PC-9 (cell line): ENCODE results near the gene PCGF1. TPM values are rescaled to one million over a fixed set of nuclear protein-coding genes. Genes with fewer than 3 reads are reported as not detected.

Experiments
- BruUV-seq: library from RNA; stranded (reverse); fragments of 400-500 nt; replicated peaks from 2 replicates; lab custom pipeline; 2021; lab: Mats Ljungman, UMichigan
- CTCF ChIA-PET: fragments of 300-600 bp; sonication (Branson Sonifier 250); formaldehyde crosslinking; loops from one replicate; lab custom pipeline; 2022; ENCODE audit warnings: antibody characterized with exemption; lab: Charles Lee
- POLR2A ChIA-PET: fragments of 300-600 bp; sonication (Branson Sonifier 250); formaldehyde crosslinking; loops from one replicate; lab custom pipeline; 2022; ENCODE audit warnings: antibody characterized with exemption; ENCODE audit not compliant: unreplicated experiment; lab: Charles Lee
- DNase-seq, 2 experiments: peaks; one replicate each; pipeline versions ENCODE4 v3.0.0 to v3.0.0-alpha.2; 2015 to 2022; ENCODE audit warnings: mixed read lengths in 1 of 2
- H2AFZ ChIP-seq: fragments of 200-600 bp; sonication (generic); 2 replicates; pipeline ENCODE4 v1.8.1; 2017; ENCODE audit warnings: antibody characterized with exemption
- H3F3A ChIP-seq: fragments of 200-600 bp; sonication (generic); 2 replicates; pipeline ENCODE4 v1.8.1; 2017; ENCODE audit warnings: antibody characterized with exemption, mild to moderate bottlenecking, low read depth; ENCODE audit not compliant: insufficient read depth
- H3K27ac ChIP-seq: fragments of 200-600 bp; sonication (generic); 2 replicates; pipeline ENCODE4 v1.6.1; 2016; ENCODE audit warnings: mixed run types
- H3K27me3 ChIP-seq: fragments of 200-600 bp; sonication (generic); 2 replicates; pipeline ENCODE4 v1.6.1; 2016; ENCODE audit warnings: low read depth, mixed run types; ENCODE audit not compliant: insufficient read depth
- H3K36me3 ChIP-seq: fragments of 200-600 bp; sonication (generic); 2 replicates; pipeline ENCODE4 v1.6.1; 2016; ENCODE audit warnings: low read depth, mixed run types
- H3K4me1 ChIP-seq: fragments of 200-600 bp; sonication (generic); replicated peaks from 2 replicates; pipeline ENCODE4 v1.6.1; 2016; ENCODE audit warnings: mixed run types; ENCODE audit not compliant: insufficient read depth
- H3K4me2 ChIP-seq: fragments of 200-600 bp; sonication (generic); 2 replicates; pipeline ENCODE4 v1.6.1; 2017; ENCODE audit warnings: mixed run types
- H3K4me3 ChIP-seq: fragments of 200-600 bp; sonication (generic); 2 replicates; pipeline ENCODE4 v1.6.1; 2016; ENCODE audit warnings: mixed run types
- H3K79me2 ChIP-seq: fragments of 200-600 bp; sonication (generic); 2 replicates; pipeline ENCODE4 v1.6.1; 2017; ENCODE audit warnings: low read depth, mixed run types
- H3K9me2 ChIP-seq: fragments of 200-600 bp; sonication (generic); 2 replicates; pipeline ENCODE4 v1.8.1; 2017; ENCODE audit warnings: mild to moderate bottlenecking; ENCODE audit not compliant: insufficient read depth
- H3K9me3 ChIP-seq: fragments of 200-600 bp; sonication (generic); 2 replicates; pipeline ENCODE4 v1.8.1; 2016; ENCODE audit warnings: low read depth; ENCODE audit not compliant: insufficient read depth
- H4K20me1 ChIP-seq: fragments of 200-600 bp; sonication (generic); 2 replicates; pipeline ENCODE4 v1.8.1; 2017; ENCODE audit not compliant: insufficient read depth
- EZH2 ChIP-seq: fragments of 200-600 bp; sonication (generic); IDR thresholded peaks from 2 replicates; pipeline ENCODE4 v1.8.0; 2017; ENCODE audit warnings: antibody characterized with exemption, low read depth
- intact Hi-C: fragments of 100-400 bp; cut with micrococcal nuclease; formaldehyde crosslinking; loops from one replicate; pipeline ENCODE4 v1.10.0; 2022; ENCODE audit not compliant: unreplicated experiment
- total RNA-seq: library from RNA; stranded (reverse); gene quantifications from 2 replicates; pipeline ENCODE4 v1.2.3, GENCODE V29; 2021
- TF ChIP-seq, protein P1 (sequence below): fragments of 200-600 bp; sonication (generic); conservative IDR thresholded peaks from 2 replicates; pipeline ENCODE4 v1.6.1; 2017; ENCODE audit warnings: mixed run types, antibody characterized with exemption, mild to moderate bottlenecking, moderate library complexity

The PCGF1 gene
- total RNA-seq, 1 experiment from 2014 or later = 31.3 TPM

DNA sequence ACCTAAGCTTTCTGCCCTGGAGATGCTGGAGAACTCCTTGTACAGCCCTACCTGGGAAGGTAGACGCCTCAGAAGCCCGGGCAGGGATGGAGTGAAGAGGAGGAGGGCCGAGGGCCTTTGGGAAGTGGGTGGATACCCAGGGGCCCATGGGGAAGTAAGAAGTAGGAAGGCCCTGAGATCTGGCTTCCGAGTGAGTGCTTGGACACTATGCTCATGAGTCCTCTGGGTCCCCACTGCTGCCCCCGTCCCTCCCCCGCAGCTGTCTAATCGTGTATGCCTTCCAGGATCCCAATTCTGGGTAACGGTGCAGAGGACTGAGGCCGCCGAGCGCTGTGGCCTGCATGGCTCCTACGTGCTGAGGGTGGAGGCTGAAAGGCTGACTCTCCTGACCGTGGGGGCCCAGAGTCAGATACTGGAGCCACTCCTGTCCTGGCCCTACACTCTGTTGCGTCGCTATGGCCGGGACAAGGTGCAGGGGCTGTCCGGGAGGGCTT is 48.2 kb upstream of the PCGF1 start:
- peak overlapping the region; percentile 78; the same call in 1 of the 2 replicates for H3K4me3 ChIP-seq
- H3K9me2 ChIP-seq = no peaks in the 10 kb centered on the region
- no peak overlapping the region for H2AFZ ChIP-seq
- no peak for DNase-seq
- H4K20me1 ChIP-seq = no peaks in the 10 kb centered on the region
- ChIA-PET POLR2A (interaction anchor here (0.6 kb wide), 2 partner anchors 13 to 1170 kb away, joined by 5 to 14 read pairs; partner anchors contain the start of gene ALMS1), CTCF (no interaction called here)
- no TSS peak for BruUV-seq
- TF ChIP-seq EZH2 = no peak
- peak overlapping the region; percentile 81; the same call in 1 of the 2 replicates for H3K4me2 ChIP-seq
- H3K9me3 ChIP-seq = no peaks in the 10 kb centered on the region
- peaks cover 4% of the 10 kb centered on the region for H3K79me2 ChIP-seq
- H3K4me1 ChIP-seq = peaks cover 5% of the 10 kb centered on the region; the same call in 1 of the 2 replicates
- H3F3A ChIP-seq = peaks cover 29% of the 10 kb centered on the region; the same call in 1 of the 2 replicates
- H3K36me3 ChIP-seq = no peaks in the 10 kb centered on the region
- intact Hi-C loops = loop anchor here (2.0 kb wide), 1 partner anchor 31 kb away; no protein-coding TSS in a partner anchor
- H3K27me3 ChIP-seq = no peaks in the 10 kb centered on the region
- no peak overlapping the region for H3K27ac ChIP-seq

- H3K79me2 ChIP-seq = peaks cover 11% of the 10 kb centered on the region
- peak overlapping the region; percentile 81 for H3K4me2 ChIP-seq
- H3K27me3 ChIP-seq = no peaks in the 10 kb centered on the region
- H2AFZ ChIP-seq = peak overlapping the region; percentile 81
- no peaks in the 10 kb centered on the region for H3K36me3 ChIP-seq
- BruUV-seq = TSS peak; percentile 12
- H4K20me1 ChIP-seq = no peaks in the 10 kb centered on the region
- ChIA-PET POLR2A (interaction anchor here (0.6 kb wide), 3 partner anchors 13 to 1169 kb away, joined by 5 to 14 read pairs (median 5); partner anchors contain the start of gene ALMS1), CTCF (no interaction called here)
- peaks cover 29% of the 10 kb centered on the region; the same call in 1 of the 2 replicates for H3F3A ChIP-seq
- peak in 1 of 2 experiments; percentile 62 for DNase-seq
- H3K9me3 ChIP-seq = no peaks in the 10 kb centered on the region
- intact Hi-C loops = loop anchor here (2.0 kb wide), 1 partner anchor 32 kb away; no protein-coding TSS in a partner anchor
- no peak overlapping the region for H3K27ac ChIP-seq
- H3K4me3 ChIP-seq = peak overlapping the region; percentile 78
- H3K4me1 ChIP-seq = peaks cover 12% of the 10 kb centered on the region
- no peak for TF ChIP-seq EZH2
- TF ChIP-seq, protein P1, sequence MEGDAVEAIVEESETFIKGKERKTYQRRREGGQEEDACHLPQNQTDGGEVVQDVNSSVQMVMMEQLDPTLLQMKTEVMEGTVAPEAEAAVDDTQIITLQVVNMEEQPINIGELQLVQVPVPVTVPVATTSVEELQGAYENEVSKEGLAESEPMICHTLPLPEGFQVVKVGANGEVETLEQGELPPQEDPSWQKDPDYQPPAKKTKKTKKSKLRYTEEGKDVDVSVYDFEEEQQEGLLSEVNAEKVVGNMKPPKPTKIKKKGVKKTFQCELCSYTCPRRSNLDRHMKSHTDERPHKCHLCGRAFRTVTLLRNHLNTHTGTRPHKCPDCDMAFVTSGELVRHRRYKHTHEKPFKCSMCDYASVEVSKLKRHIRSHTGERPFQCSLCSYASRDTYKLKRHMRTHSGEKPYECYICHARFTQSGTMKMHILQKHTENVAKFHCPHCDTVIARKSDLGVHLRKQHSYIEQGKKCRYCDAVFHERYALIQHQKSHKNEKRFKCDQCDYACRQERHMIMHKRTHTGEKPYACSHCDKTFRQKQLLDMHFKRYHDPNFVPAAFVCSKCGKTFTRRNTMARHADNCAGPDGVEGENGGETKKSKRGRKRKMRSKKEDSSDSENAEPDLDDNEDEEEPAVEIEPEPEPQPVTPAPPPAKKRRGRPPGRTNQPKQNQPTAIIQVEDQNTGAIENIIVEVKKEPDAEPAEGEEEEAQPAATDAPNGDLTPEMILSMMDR = no peak
- H3K9me2 ChIP-seq = no peaks in the 10 kb centered on the region
These were observed 47.5 kb upstream of the PCGF1 start for GRCh38 chr2:74554820-74555531.

DNA sequence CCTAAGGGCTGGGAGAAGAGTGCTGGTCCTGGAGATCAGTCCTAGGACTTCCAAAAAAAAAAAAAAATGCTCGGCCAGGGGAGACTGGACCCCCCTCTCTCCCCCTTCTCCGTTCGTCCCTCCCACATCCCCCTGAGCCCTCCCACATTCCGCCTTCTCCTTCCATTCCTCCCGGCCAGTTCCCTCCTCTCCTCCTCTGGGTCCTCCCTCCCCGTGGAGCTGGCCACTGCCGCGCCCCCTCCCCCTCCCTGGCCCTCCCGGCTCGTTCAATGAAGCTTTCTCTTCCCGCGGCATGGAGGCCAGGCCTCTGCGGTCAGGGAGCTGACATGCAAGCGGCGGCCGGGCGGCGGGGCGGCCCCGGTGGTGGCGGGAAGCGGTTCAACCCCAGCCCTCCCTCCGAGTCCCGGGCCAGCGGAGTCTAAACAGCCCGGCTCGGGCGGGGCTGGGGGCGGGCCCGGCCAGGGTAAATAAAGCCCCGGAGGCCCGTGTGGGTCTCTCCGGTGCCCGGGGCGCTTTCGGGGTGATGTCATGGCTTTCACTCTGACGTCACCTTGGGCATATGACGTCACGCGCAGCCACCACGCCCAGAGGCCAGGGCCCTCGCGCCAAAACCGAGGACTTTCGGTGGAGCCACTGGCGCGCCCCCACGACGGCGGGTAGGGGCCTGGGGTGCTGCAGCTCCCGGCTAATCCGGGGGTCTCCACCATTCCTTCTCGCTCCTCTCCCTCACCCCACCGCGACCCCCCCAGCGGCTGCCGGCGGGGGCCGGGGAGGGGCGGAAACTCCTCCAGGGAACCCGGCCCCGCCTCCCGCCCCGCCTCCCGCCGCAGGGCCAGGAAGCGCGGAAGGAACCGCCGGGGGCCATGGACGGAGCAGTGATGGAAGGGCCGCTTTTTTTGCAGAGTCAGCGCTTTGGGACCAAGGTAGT is 46.7 kb upstream of the PCGF1 start, which contains the start of the genes DOK1 and LOXL3:
Gene DOK1 (plus strand): TSS at position 829 of the 928 bp plus-strand sequence. CDS start 35 bp downstream, at position 864.
Gene LOXL3 (minus strand): TSS at position 51 of the 928 bp plus-strand sequence. CDS start 1,308 bp downstream, outside the sequence.
- TF ChIP-seq, protein P1 = no peak
- no peak for TF ChIP-seq EZH2
- no peak within 1 kb of the TSS for H3K27ac ChIP-seq
- H3K9me2 ChIP-seq = no peaks in the 10 kb centered on the region
- H3K36me3 ChIP-seq = no peaks in the 10 kb centered on the region
- peak within 1 kb of the TSS; percentile 78 for H3K4me3 ChIP-seq
- POLR2A ChIA-PET = interaction anchor here (0.6 kb wide), 1 partner anchor 20 kb away, joined by 5 read pairs; no protein-coding TSS in a partner anchor
- DNase-seq = peak; percentile 57 to 83
- peaks cover 16% of the 10 kb centered on the region for H3K4me1 ChIP-seq
- no peaks in the 10 kb centered on the region for H3K9me3 ChIP-seq
- no peaks in the 10 kb centered on the region for H3K27me3 ChIP-seq
- peak within 1 kb of the TSS; percentile 81 for H3K4me2 ChIP-seq
- peaks cover 29% of the 10 kb centered on the region; the same call in 1 of the 2 replicates for H3F3A ChIP-seq
- BruUV-seq = no TSS peak
- no peaks in the 10 kb centered on the region for H4K20me1 ChIP-seq
- CTCF ChIA-PET = interaction anchor here (0.7 kb wide), 1 partner anchor 81 kb away, joined by 13 read pairs; the partner anchor contains the start of gene MRPL53
- H3K79me2 ChIP-seq = peaks cover 16% of the 10 kb centered on the region
- peak within 1 kb of the TSS; percentile 81 for H2AFZ ChIP-seq
- intact Hi-C loops = loop anchor here (2.0 kb wide), 1 partner anchor 33 kb away; no protein-coding TSS in a partner anchor
